Calu3 (cell line): ENCODE data around the gene LZTR1. TPM values are rescaled to one million over a fixed set of nuclear protein-coding genes. Genes with fewer than 3 reads are reported as not detected.

Experiments used
- BruUV-seq: library from RNA; stranded (reverse); fragments of 400-500 nt; replicated peaks from 2 replicates; lab custom pipeline; 2021; lab: Mats Ljungman, UMichigan
- CTCF ChIA-PET: fragments of 300-600 bp; sonication (Branson Sonifier 250); formaldehyde crosslinking; loops from one replicate; lab custom pipeline; 2022; ENCODE audit warnings: antibody characterized with exemption; lab: Charles Lee
- DNase-seq: peaks from one replicate; pipeline ENCODE4 v3.0.0; 2022
- H3K27ac Mint-ChIP-seq: one replicate; pipeline ENCODE4 v1.8.0; 2022; ENCODE audit warnings: mixed read lengths; ENCODE audit not compliant: unreplicated experiment
- H3K27me3 Mint-ChIP-seq: one replicate; pipeline ENCODE4 v1.8.0; 2022; ENCODE audit warnings: mixed read lengths; ENCODE audit not compliant: unreplicated experiment
- H3K36me3 Mint-ChIP-seq: one replicate; pipeline ENCODE4 v1.8.0; 2022; ENCODE audit warnings: mild to moderate bottlenecking, moderate library complexity, mixed read lengths; ENCODE audit not compliant: insufficient read depth, unreplicated experiment
- H3K4me1 Mint-ChIP-seq: one replicate; pipeline ENCODE4 v1.8.0; 2022; ENCODE audit warnings: mild to moderate bottlenecking, low read depth, mixed read lengths; ENCODE audit not compliant: unreplicated experiment
- H3K4me3 Mint-ChIP-seq: one replicate; pipeline ENCODE4 v1.8.0; 2022; ENCODE audit warnings: mild to moderate bottlenecking, low read depth, moderate library complexity, mixed read lengths; ENCODE audit not compliant: unreplicated experiment
- H3K9me3 Mint-ChIP-seq: one replicate; pipeline ENCODE4 v1.8.0; 2022; ENCODE audit warnings: low read depth, mixed read lengths; ENCODE audit not compliant: unreplicated experiment
- intact Hi-C: fragments of 100-400 bp; cut with micrococcal nuclease; formaldehyde crosslinking; loops from one replicate; pipeline ENCODE4 v1.10.0; 2022; ENCODE audit not compliant: unreplicated experiment
- total RNA-seq: library from RNA; stranded (reverse); gene quantifications from 2 replicates; pipeline ENCODE4 v1.2.3, GENCODE V29; 2022
- TF ChIP-seq, protein P1 (sequence below): fragments of 200-600 bp; IDR thresholded peaks from one replicate; pipeline ENCODE4 v1.8.0; 2022; ENCODE audit warnings: antibody characterized with exemption; ENCODE audit not compliant: unreplicated experiment

The LZTR1 gene
- total RNA-seq, 1 experiment from 2014 or later, result 55.4 TPM

DNA sequence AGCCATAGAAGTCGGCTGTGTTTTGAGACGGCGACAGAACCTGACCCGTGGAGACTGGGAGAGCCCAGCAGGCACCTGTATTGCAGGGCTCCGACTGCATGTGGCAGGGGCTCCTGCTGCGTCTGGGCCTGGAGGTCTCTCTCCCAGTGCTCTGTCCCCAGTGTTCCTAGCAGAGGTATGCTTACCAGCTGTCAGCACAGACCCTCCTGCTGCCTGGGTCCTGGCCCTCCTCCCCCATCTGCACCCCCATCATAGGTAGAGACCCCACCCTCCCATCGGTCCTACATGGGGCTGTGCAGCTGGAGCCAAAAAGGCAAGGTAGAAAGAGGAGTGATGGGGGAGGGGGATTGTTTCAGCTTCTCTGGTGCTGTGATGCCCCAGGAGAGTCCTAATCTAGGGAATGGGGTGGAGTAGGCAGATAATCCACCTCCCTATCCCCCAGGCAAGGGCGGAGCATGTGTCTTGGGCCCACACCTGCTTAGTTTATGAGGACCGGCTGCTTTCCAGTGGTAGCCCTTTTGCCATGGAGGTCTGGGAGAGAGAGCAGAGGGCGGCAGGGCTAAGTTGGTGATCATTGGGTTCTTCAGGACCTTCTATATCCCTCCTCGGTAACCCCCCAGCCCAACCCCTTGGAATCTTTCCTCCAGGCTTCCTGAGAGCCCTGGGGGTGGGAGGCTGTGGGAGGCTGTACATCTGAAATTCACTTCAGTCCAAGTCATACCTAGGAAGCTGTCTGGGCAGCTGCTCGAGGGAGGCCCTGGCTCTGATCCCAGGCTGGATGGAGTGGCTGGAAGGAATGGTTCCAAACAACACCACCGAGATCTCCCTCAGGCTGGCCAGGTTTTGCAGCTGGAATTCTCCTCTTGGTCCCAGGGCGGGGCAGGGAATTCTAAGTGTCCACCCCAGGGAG is 44.9 kb downstream of the LZTR1 start:
- no peak overlapping the region for H3K27ac Mint-ChIP-seq
- BruUV-seq, result no TSS peak
- CTCF ChIA-PET, result no interaction called here
- TF ChIP-seq, protein P1, sequence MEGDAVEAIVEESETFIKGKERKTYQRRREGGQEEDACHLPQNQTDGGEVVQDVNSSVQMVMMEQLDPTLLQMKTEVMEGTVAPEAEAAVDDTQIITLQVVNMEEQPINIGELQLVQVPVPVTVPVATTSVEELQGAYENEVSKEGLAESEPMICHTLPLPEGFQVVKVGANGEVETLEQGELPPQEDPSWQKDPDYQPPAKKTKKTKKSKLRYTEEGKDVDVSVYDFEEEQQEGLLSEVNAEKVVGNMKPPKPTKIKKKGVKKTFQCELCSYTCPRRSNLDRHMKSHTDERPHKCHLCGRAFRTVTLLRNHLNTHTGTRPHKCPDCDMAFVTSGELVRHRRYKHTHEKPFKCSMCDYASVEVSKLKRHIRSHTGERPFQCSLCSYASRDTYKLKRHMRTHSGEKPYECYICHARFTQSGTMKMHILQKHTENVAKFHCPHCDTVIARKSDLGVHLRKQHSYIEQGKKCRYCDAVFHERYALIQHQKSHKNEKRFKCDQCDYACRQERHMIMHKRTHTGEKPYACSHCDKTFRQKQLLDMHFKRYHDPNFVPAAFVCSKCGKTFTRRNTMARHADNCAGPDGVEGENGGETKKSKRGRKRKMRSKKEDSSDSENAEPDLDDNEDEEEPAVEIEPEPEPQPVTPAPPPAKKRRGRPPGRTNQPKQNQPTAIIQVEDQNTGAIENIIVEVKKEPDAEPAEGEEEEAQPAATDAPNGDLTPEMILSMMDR, result no peak
- peaks cover 5% of the 10 kb centered on the region for H3K36me3 Mint-ChIP-seq
- no peaks in the 10 kb centered on the region for H3K4me1 Mint-ChIP-seq
- intact Hi-C loops, result no loop called here
- no peak overlapping the region for H3K4me3 Mint-ChIP-seq
- H3K9me3 Mint-ChIP-seq, result no peaks in the 10 kb centered on the region
- DNase-seq, result no peak
- H3K27me3 Mint-ChIP-seq, result peaks cover 41% of the 10 kb centered on the region

DNA sequence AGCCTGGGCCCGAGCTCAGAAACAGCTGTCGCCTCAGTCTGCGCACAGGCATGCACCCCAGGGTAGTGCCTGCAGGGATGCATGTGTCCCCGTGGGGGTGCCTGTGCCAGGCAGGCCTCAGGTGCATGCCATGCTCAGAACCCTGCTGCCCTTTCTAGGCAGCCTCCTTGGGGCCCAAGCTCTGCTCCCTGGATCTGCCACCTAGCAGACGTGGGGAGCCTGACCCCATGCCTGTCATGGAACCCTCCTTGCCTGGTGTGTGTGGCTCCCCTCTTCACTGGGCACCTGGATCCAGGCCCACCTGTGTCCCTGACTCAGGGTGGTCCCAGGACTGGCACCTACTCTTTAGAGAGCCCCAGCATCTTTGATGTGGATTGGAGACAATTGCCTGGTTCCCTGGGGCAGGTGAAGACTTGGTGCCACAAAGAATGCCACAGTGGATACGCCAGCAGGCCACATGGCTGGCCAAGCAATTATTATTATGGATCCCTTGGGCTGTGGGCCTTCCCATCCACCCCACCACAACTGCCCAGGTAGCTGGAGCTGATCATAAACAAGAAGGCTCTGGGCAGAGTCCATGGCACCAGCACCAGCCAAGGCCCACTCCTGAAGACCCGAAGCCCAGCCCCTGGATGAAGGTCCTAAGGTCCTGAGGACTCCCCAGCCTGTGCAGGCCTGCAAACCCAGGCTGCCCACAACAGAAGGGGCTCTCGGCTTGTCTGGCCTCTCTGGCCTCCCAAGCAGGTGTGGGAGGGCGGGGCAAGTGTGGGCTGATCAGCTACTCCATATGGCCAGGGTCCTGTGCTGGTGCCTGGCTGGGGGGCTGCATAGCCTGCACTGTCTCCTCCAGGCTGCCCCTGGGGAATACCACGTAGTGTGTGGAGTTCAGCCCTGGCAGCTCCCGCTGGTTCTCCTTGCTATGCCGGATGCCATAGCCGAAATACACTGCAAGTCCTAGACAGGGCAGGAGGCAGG is 46.5 kb downstream of the LZTR1 start:
- H3K4me3 Mint-ChIP-seq, result no peak overlapping the region
- no peak for DNase-seq
- CTCF ChIA-PET, result no interaction called here
- H3K36me3 Mint-ChIP-seq, result peaks cover 5% of the 10 kb centered on the region
- intact Hi-C loops, result no loop called here
- no peaks in the 10 kb centered on the region for H3K4me1 Mint-ChIP-seq
- TF ChIP-seq, protein P1, result no peak
- BruUV-seq, result no TSS peak
- no peak overlapping the region for H3K27ac Mint-ChIP-seq
- H3K27me3 Mint-ChIP-seq, result peaks cover 49% of the 10 kb centered on the region
- H3K9me3 Mint-ChIP-seq, result no peaks in the 10 kb centered on the region

DNA sequence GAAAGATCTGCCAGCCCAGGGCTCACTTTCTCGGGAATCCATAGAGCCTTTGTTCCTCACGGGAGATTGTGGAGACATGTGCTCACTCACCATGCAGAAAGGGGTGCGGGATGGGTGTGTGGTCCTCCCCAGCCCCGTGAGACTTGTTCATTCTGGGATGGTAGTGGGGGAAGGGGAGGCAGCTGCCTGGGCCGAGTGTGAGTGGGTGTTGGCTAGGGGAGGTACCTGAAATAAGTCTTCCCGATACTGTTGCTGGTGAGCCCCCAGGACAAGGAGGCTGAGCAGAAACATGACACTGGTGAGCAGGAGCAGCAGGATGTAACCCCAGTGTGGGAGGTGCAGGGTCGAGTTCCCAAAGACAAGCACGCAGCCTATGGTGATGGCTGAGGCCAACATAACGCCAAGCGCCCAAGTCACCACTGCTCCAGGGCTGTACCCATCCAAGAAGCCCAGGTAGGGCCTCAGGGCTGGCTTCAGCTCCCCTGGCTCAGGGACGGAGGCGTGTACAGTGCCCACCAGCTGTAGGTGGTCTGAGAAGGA is 47.5 kb downstream of the LZTR1 start:
- Mint-ChIP-seq H3K4me3 (no peak overlapping the region), H3K27me3 (peaks cover 55% of the 10 kb centered on the region), H3K27ac (no peak overlapping the region), H3K36me3 (peaks cover 5% of the 10 kb centered on the region), H3K4me1 (no peaks in the 10 kb centered on the region), H3K9me3 (no peaks in the 10 kb centered on the region)
- TF ChIP-seq, protein P1, result no peak
- intact Hi-C loops, result no loop called here
- CTCF ChIA-PET, result no interaction called here
- no TSS peak for BruUV-seq
- DNase-seq, result no peak

DNA sequence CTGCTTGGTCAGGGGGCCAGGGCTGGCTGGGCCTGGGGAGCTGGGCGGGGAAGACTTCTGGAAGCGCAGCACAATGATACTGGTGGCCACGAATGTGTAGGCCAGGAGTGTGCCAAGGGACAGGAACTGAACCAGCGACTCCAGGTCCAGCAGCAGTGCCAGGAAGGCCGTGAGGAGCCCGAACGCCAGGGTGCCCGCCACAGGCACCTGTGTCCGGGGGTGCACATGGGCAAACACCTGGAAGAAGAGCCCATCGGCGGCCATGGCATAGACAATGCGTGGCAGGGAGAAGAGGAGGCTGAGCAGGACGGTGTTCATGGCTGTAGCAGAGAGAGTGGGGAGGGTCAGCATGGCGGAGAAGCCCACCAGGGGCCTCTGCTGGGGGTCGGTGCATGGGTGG is 47.9 kb downstream of the LZTR1 start:
- Mint-ChIP-seq H3K27ac (no peak overlapping the region), H3K4me1 (no peaks in the 10 kb centered on the region)

More for the DNA sequence above, 47.9 kb downstream of the LZTR1 start:
- Mint-ChIP-seq H3K9me3 (no peaks in the 10 kb centered on the region), H3K27me3 (peaks cover 55% of the 10 kb centered on the region), H3K36me3 (peaks cover 5% of the 10 kb centered on the region), H3K4me3 (no peak overlapping the region)
- TF ChIP-seq, protein P1, result no peak
- CTCF ChIA-PET, result no interaction called here
- no peak for DNase-seq
- BruUV-seq, result no TSS peak
- intact Hi-C loops, result no loop called here
